PC-3 (cell line): ENCODE measurements around the gene SLC19A1. TPM values are rescaled to one million over a fixed set of nuclear protein-coding genes. Genes with fewer than 3 reads are reported as not detected.

Experiments used
- ATAC-seq: fragments of 200-7000 bp; cut with Tn5 transposase; 2 replicates; pipeline ENCODE4 v1.9.1; 2020; ENCODE audit warnings: mild to moderate bottlenecking, moderate library complexity
- BruUV-seq: library from RNA; stranded (reverse); fragments of 400-500 nt; replicated peaks from 2 replicates; lab custom pipeline; 2021; lab: Mats Ljungman, UMichigan
- CTCF ChIA-PET: fragments of 300-600 bp; sonication (Branson Sonifier 250); formaldehyde crosslinking; loops from one replicate; lab custom pipeline; 2022; ENCODE audit warnings: antibody characterized with exemption; lab: Charles Lee
- POLR2A ChIA-PET: fragments of 300-600 bp; sonication (Branson Sonifier 250); formaldehyde crosslinking; loops from one replicate; lab custom pipeline; 2022; ENCODE audit warnings: antibody characterized with exemption; ENCODE audit not compliant: unreplicated experiment; lab: Charles Lee
- DNase-seq: peaks from one replicate; pipeline ENCODE4 v3.0.0-alpha.2; 2015
- H2AFZ ChIP-seq: fragments of 300-600 bp; sonication (generic); 2 replicates; pipeline ENCODE4 v1.6.0; 2016; ENCODE audit warnings: antibody characterized with exemption, low read length
- H3F3A ChIP-seq: fragments of 300-600 bp; sonication (generic); one replicate; pipeline ENCODE4 v1.6.0; 2017; ENCODE audit warnings: antibody characterized with exemption, low read length, control low read depth, mild to moderate bottlenecking; ENCODE audit not compliant: unreplicated experiment
- H3K27ac ChIP-seq: fragments of 300-600 bp; sonication (generic); 2 replicates; pipeline ENCODE4 v1.5.1; 2016; ENCODE audit warnings: mild to moderate bottlenecking, low read length
- H3K27me3 ChIP-seq: fragments of 300-600 bp; sonication (generic); 2 replicates; pipeline ENCODE4 v1.6.1; 2016; ENCODE audit warnings: low read length, mixed read lengths
- H3K36me3 ChIP-seq: fragments of 300-600 bp; sonication (generic); 2 replicates; pipeline ENCODE4 v1.6.1; 2016; ENCODE audit warnings: low read depth, mixed run types, low read length, mixed read lengths
- H3K4me1 ChIP-seq: fragments of 300-600 bp; sonication (generic); 2 replicates; pipeline ENCODE4 v1.5.1; 2016; ENCODE audit warnings: low read length; ENCODE audit not compliant: insufficient read depth
- H3K4me2 ChIP-seq: fragments of 300-600 bp; sonication (generic); 2 replicates; pipeline ENCODE4 v1.6.0; 2016; ENCODE audit warnings: low read length
- H3K4me3 ChIP-seq: fragments of 300-600 bp; sonication (generic); 2 replicates; pipeline ENCODE4 v1.5.1; 2016; ENCODE audit warnings: mild to moderate bottlenecking, low read length, mixed read lengths
- H3K79me2 ChIP-seq: fragments of 300-600 bp; sonication (generic); 2 replicates; pipeline ENCODE4 v1.6.1; 2017; ENCODE audit warnings: low read length, mixed read lengths
- H3K9ac ChIP-seq: fragments of 300-600 bp; sonication (generic); 2 replicates; pipeline ENCODE4 v1.6.0; 2016; ENCODE audit warnings: mild to moderate bottlenecking, low read length
- H3K9me2 ChIP-seq: fragments of 300-600 bp; sonication (generic); replicated peaks from 2 replicates; pipeline ENCODE4 v1.6.1; 2016; ENCODE audit warnings: mixed run types, low read length, mixed read lengths
- H3K9me3 ChIP-seq: fragments of 300-600 bp; sonication (generic); 2 replicates; pipeline ENCODE4 v1.6.1; 2016; ENCODE audit warnings: low read length, mixed read lengths
- H4K20me1 ChIP-seq: fragments of 300-600 bp; sonication (generic); 2 replicates; pipeline ENCODE4 v1.6.1; 2016; ENCODE audit warnings: low read length, mixed read lengths
- CTCF ChIP-seq: fragments of 300-600 bp; sonication (generic); conservative IDR thresholded peaks from 2 replicates; pipeline ENCODE4 v1.5.1; 2017; ENCODE audit warnings: antibody characterized with exemption, low read depth, mild to moderate bottlenecking, low read length
- EZH2 ChIP-seq: fragments of 300-600 bp; sonication (generic); IDR thresholded peaks from one replicate; pipeline ENCODE4 v1.6.1; 2017; ENCODE audit warnings: antibody characterized with exemption, mild to moderate bottlenecking, low read length; ENCODE audit not compliant: unreplicated experiment
- EZH2phosphoT487 ChIP-seq: fragments of 300-600 bp; sonication (generic); IDR thresholded peaks from 2 replicates; pipeline ENCODE4 v1.6.1; 2018; ENCODE audit warnings: mild to moderate bottlenecking, antibody characterized with exemption, low read length, borderline replicate concordance
- intact Hi-C: fragments of 100-400 bp; cut with micrococcal nuclease; formaldehyde crosslinking; loops from 2 replicates; pipeline ENCODE4 v1.9.0; 2023
- total RNA-seq: library from RNA; depleted of rRNA; stranded (reverse); fragments of >200 nt; gene quantifications from 2 replicates; pipeline ENCODE4 v1.2.3, GENCODE V29; 2014

Gene SLC19A1
- total RNA-seq, 1 experiment from 2014 or later: 54.2 TPM

- Histone ChIP-seq H3K4me1 (no peaks in the 10 kb centered on the region; the same call in 1 of the 2 replicates), H3F3A (no peaks in the 10 kb centered on the region), H3K4me2 (no peak overlapping the region), H3K9ac (no peak overlapping the region), H3K9me2 (no peaks in the 10 kb centered on the region), H3K27me3 (peaks cover 33% of the 10 kb centered on the region), H3K36me3 (no peaks in the 10 kb centered on the region), H3K9me3 (peaks cover 5% of the 10 kb centered on the region; the same call in 1 of the 2 replicates), H3K4me3 (no peak overlapping the region), H4K20me1 (no peaks in the 10 kb centered on the region), H3K27ac (no peak overlapping the region), H3K79me2 (no peaks in the 10 kb centered on the region), H2AFZ (no peak overlapping the region)
- intact Hi-C loops: no loop called here
- BruUV-seq: no TSS peak
- no peak for TF ChIP-seq CTCF
- no peak for TF ChIP-seq EZH2phosphoT487
- TF ChIP-seq EZH2: no peak
- CTCF ChIA-PET: no interaction called here
- POLR2A ChIA-PET: no interaction called here
- ATAC-seq (no peak), DNase-seq (no peak)
These were observed 18.1 kb upstream of the SLC19A1 start for GRCh38 chr21:45560106-45561021.

- no peak overlapping the region for H2AFZ ChIP-seq
- no peak overlapping the region for H3K4me2 ChIP-seq
- TF ChIP-seq EZH2: no peak
- no peak for TF ChIP-seq CTCF
- no peak for TF ChIP-seq EZH2phosphoT487
- H3K27ac ChIP-seq: no peak overlapping the region
- H3K9me2 ChIP-seq: no peaks in the 10 kb centered on the region
- H4K20me1 ChIP-seq: no peaks in the 10 kb centered on the region
- H3K79me2 ChIP-seq: no peaks in the 10 kb centered on the region
- intact Hi-C loops: no loop called here
- ATAC-seq: no peak
- no peaks in the 10 kb centered on the region for H3K36me3 ChIP-seq
- POLR2A ChIA-PET: no interaction called here
- no peak overlapping the region for H3K4me3 ChIP-seq
- H3K9me3 ChIP-seq: peaks cover 5% of the 10 kb centered on the region; the same call in 1 of the 2 replicates
- CTCF ChIA-PET: no interaction called here
- H3F3A ChIP-seq: no peaks in the 10 kb centered on the region
- no peak for DNase-seq
- H3K9ac ChIP-seq: no peak overlapping the region
- peaks cover 24% of the 10 kb centered on the region for H3K27me3 ChIP-seq
- no TSS peak for BruUV-seq
- no peaks in the 10 kb centered on the region; the same call in 1 of the 2 replicates for H3K4me1 ChIP-seq
These were observed 17.2 kb upstream of the SLC19A1 start for GRCh38 chr21:45559216-45560105.
